Activated CD4-positive, CD25-positive, alpha-beta regulatory T cell treated with anti-CD3 and anti-CD28 coated beads, Interleukin-2, amount 50 U/mL, for 16 hours (primary cell): ENCODE measurements around the gene C12orf56.

ENCODE experiments used
- DNase-seq: peaks from one replicate; pipeline ENCODE4 v3.0.0-alpha.2; 2020; ENCODE audit warnings: low read depth, low spot score

The C12orf56 gene

GRCh38 chr12:64390275-64390851 is at the start of gene C12orf56:
C12orf56 (minus strand) TSS chr12:64390758; CDS start chr12:64390565, 193 bp downstream.
- no peak for DNase-seq

GRCh38 chr12:64440100-64440499 is 49.5 kb upstream of the C12orf56 start:
- DNase-seq = no peak

GRCh38 chr12:64433915-64434314 is 43.4 kb upstream of the C12orf56 start:
- no peak for DNase-seq

- no peak for DNase-seq
These were observed 41.2 kb upstream of the C12orf56 start for GRCh38 chr12:64431791-64432190.

- DNase-seq = no peak
These were observed 40.3 kb upstream of the C12orf56 start for GRCh38 chr12:64430886-64431285.

- no peak for DNase-seq
These were observed 38.4 kb upstream of the C12orf56 start for GRCh38 chr12:64428956-64429355.

- no peak for DNase-seq
These were observed 37.4 kb upstream of the C12orf56 start for GRCh38 chr12:64427988-64428387.

GRCh38 chr12:64419696-64420095 is 29.1 kb upstream of the C12orf56 start:
- no peak for DNase-seq

- no peak for DNase-seq
These were observed 27.7 kb upstream of the C12orf56 start for GRCh38 chr12:64418209-64418608.

- no peak for DNase-seq
These were observed 23.3 kb upstream of the C12orf56 start for GRCh38 chr12:64413884-64414283.

GRCh38 chr12:64412459-64412858 is 21.9 kb upstream of the C12orf56 start:
- DNase-seq = no peak

- no peak for DNase-seq
These were observed 20.9 kb upstream of the C12orf56 start for GRCh38 chr12:64411427-64411826.

GRCh38 chr12:64407342-64408223 is 17.0 kb upstream of the C12orf56 start:
- DNase-seq = no peak

- peak; percentile 40 for DNase-seq
These were observed 14.1 kb upstream of the C12orf56 start for GRCh38 chr12:64404470-64405256.

GRCh38 chr12:64403707-64404469 is 13.3 kb upstream of the C12orf56 start, which contains the start of gene XPOT:
XPOT (plus strand) TSS chr12:64404392; CDS start chr12:64410036, 5,644 bp downstream.
- peak; percentile 82 for DNase-seq

- no peak for DNase-seq
These were observed 11.6 kb upstream of the C12orf56 start for GRCh38 chr12:64402181-64402580.

GRCh38 chr12:64400041-64400440 is 9.5 kb upstream of the C12orf56 start:
- DNase-seq = no peak

GRCh38 chr12:64395739-64396138 is 5.2 kb upstream of the C12orf56 start:
- DNase-seq = no peak

GRCh38 chr12:64392221-64392620 is 1.7 kb upstream of the C12orf56 start:
- no peak for DNase-seq

GRCh38 chr12:64389154-64389553 is 1.4 kb downstream of the C12orf56 start:
- DNase-seq = no peak

- DNase-seq = no peak
These were observed 3.3 kb downstream of the C12orf56 start for GRCh38 chr12:64387197-64387816.
